Measurements from ENCODE around the gene FETUB. TPM values are rescaled to one million over a fixed set of nuclear protein-coding genes. Genes with fewer than 3 reads are reported as not detected.

Gene FETUB
- total RNA-seq, 1 donor from 2014 or later = not detected

- Histone ChIP-seq H3K27ac (ENCODE audit: low read depth, low read length) (no peak overlapping the region), H3K4me3 (ENCODE audit: low read length in 3 of 3) (no peak overlapping the region), H3K36me3 (ENCODE audit: control insufficient read depth in 3 of 3, insufficient read depth in 3 of 3, low read length in 3 of 3) (no peaks in the 10 kb centered on the region), H3K27me3 (ENCODE audit: control insufficient read depth in 3 of 3, insufficient read depth in 3 of 3, low read length in 3 of 3) (peaks cover 18 to 27% (median 26%) of the 10 kb centered on the region in 3 donors), H3K9ac (ENCODE audit: low read depth in 1 of 3, low read length in 3 of 3) (no peak overlapping the region), H3K9me3 (ENCODE audit: control insufficient read depth in 3 of 3, low read length in 3 of 3) (no peaks in the 10 kb centered on the region), H3K4me1 (ENCODE audit: control insufficient read depth in 3 of 3, insufficient read depth in 3 of 3, low read length in 3 of 3) (peaks cover 5 to 8% (median 7%) of the 10 kb centered on the region in 3 donors)
Observed at GRCh38 chr3:186613637-186614265, 26.4 kb upstream of the FETUB start.

- H3K9me3 ChIP-seq (ENCODE audit: control insufficient read depth in 3 of 3, low read length in 3 of 3) = no peaks in the 10 kb centered on the region
- no peaks in the 10 kb centered on the region for H3K36me3 ChIP-seq (ENCODE audit: control insufficient read depth in 3 of 3, insufficient read depth in 3 of 3, low read length in 3 of 3)
- no peak overlapping the region for H3K27ac ChIP-seq (ENCODE audit: low read depth, low read length)
- H3K4me3 ChIP-seq (ENCODE audit: low read length in 3 of 3) = no peak overlapping the region
- H3K4me1 ChIP-seq (ENCODE audit: control insufficient read depth in 3 of 3, insufficient read depth in 3 of 3, low read length in 3 of 3) = peaks cover 5 to 8% (median 7%) of the 10 kb centered on the region in 3 donors
- peaks cover 18 to 28% (median 26%) of the 10 kb centered on the region in 3 donors for H3K27me3 ChIP-seq (ENCODE audit: control insufficient read depth in 3 of 3, insufficient read depth in 3 of 3, low read length in 3 of 3)
- no peak overlapping the region for H3K9ac ChIP-seq (ENCODE audit: low read depth in 1 of 3, low read length in 3 of 3)
Observed at GRCh38 chr3:186614266-186614596, 26.0 kb upstream of the FETUB start.

GRCh38 chr3:186614597-186615483 lies 25.4 kb upstream of the FETUB start:
- Histone ChIP-seq H3K9me3 (ENCODE audit: control insufficient read depth in 3 of 3, low read length in 3 of 3) (no peaks in the 10 kb centered on the region), H3K36me3 (ENCODE audit: control insufficient read depth in 3 of 3, insufficient read depth in 3 of 3, low read length in 3 of 3) (no peaks in the 10 kb centered on the region), H3K27ac (ENCODE audit: low read depth, low read length) (no peak overlapping the region), H3K9ac (ENCODE audit: low read depth in 1 of 3, low read length in 3 of 3) (no peak overlapping the region), H3K4me1 (ENCODE audit: control insufficient read depth in 3 of 3, insufficient read depth in 3 of 3, low read length in 3 of 3) (peaks cover 5 to 8% (median 7%) of the 10 kb centered on the region in 3 donors), H3K4me3 (ENCODE audit: low read length in 3 of 3) (no peak overlapping the region), H3K27me3 (ENCODE audit: control insufficient read depth in 3 of 3, insufficient read depth in 3 of 3, low read length in 3 of 3) (peaks cover 18 to 29% (median 26%) of the 10 kb centered on the region in 3 donors)

- Histone ChIP-seq H3K9ac (ENCODE audit: low read depth in 1 of 3, low read length in 3 of 3) (no peak overlapping the region), H3K36me3 (ENCODE audit: control insufficient read depth in 3 of 3, insufficient read depth in 3 of 3, low read length in 3 of 3) (no peaks in the 10 kb centered on the region), H3K27me3 (ENCODE audit: control insufficient read depth in 3 of 3, insufficient read depth in 3 of 3, low read length in 3 of 3) (peaks cover 23 to 37% (median 33%) of the 10 kb centered on the region in 3 donors), H3K4me3 (ENCODE audit: low read length in 3 of 3) (no peak overlapping the region), H3K9me3 (ENCODE audit: control insufficient read depth in 3 of 3, low read length in 3 of 3) (no peaks in the 10 kb centered on the region), H3K27ac (ENCODE audit: low read depth, low read length) (no peak overlapping the region), H3K4me1 (ENCODE audit: control insufficient read depth in 3 of 3, insufficient read depth in 3 of 3, low read length in 3 of 3) (peaks cover 5 to 8% (median 7%) of the 10 kb centered on the region in 3 donors)
Observed at GRCh38 chr3:186616299-186616617, 23.9 kb upstream of the FETUB start.

- Histone ChIP-seq H3K9ac (ENCODE audit: low read depth in 1 of 3, low read length in 3 of 3) (peak overlapping the region in 1 of 3 donors; percentile 25), H3K4me3 (ENCODE audit: low read length in 3 of 3) (peak overlapping the region in 1 of 3 donors; percentile 31), H3K9me3 (ENCODE audit: control insufficient read depth in 3 of 3, low read length in 3 of 3) (no peaks in the 10 kb centered on the region), H3K27ac (ENCODE audit: low read depth, low read length) (no peak overlapping the region), H3K27me3 (ENCODE audit: control insufficient read depth in 3 of 3, insufficient read depth in 3 of 3, low read length in 3 of 3) (peaks cover 23 to 35% (median 30%) of the 10 kb centered on the region in 3 donors), H3K36me3 (ENCODE audit: control insufficient read depth in 3 of 3, insufficient read depth in 3 of 3, low read length in 3 of 3) (no peaks in the 10 kb centered on the region), H3K4me1 (ENCODE audit: control insufficient read depth in 3 of 3, insufficient read depth in 3 of 3, low read length in 3 of 3) (peaks cover 5 to 8% (median 7%) of the 10 kb centered on the region in 3 donors)
Observed at GRCh38 chr3:186617036-186617946, 22.9 kb upstream of the FETUB start.

- H3K27ac ChIP-seq (ENCODE audit: low read depth, low read length) = no peak overlapping the region
- no peak overlapping the region for H3K4me3 ChIP-seq (ENCODE audit: low read length in 3 of 3)
- H3K9me3 ChIP-seq (ENCODE audit: control insufficient read depth in 3 of 3, low read length in 3 of 3) = no peaks in the 10 kb centered on the region
- H3K4me1 ChIP-seq (ENCODE audit: control insufficient read depth in 3 of 3, insufficient read depth in 3 of 3, low read length in 3 of 3) = peaks cover 5 to 8% (median 7%) of the 10 kb centered on the region in 3 donors
- H3K9ac ChIP-seq (ENCODE audit: low read depth in 1 of 3, low read length in 3 of 3) = no peak overlapping the region
- peaks cover 23 to 34% (median 28%) of the 10 kb centered on the region in 3 donors for H3K27me3 ChIP-seq (ENCODE audit: control insufficient read depth in 3 of 3, insufficient read depth in 3 of 3, low read length in 3 of 3)
- H3K36me3 ChIP-seq (ENCODE audit: control insufficient read depth in 3 of 3, insufficient read depth in 3 of 3, low read length in 3 of 3) = no peaks in the 10 kb centered on the region
Observed at GRCh38 chr3:186618318-186618938, 21.8 kb upstream of the FETUB start.

- Histone ChIP-seq H3K4me1 (ENCODE audit: control insufficient read depth in 3 of 3, insufficient read depth in 3 of 3, low read length in 3 of 3) (peaks cover 5 to 8% (median 7%) of the 10 kb centered on the region in 3 donors), H3K36me3 (ENCODE audit: control insufficient read depth in 3 of 3, insufficient read depth in 3 of 3, low read length in 3 of 3) (no peaks in the 10 kb centered on the region), H3K27ac (ENCODE audit: low read depth, low read length) (no peak overlapping the region), H3K9ac (ENCODE audit: low read depth in 1 of 3, low read length in 3 of 3) (no peak overlapping the region), H3K27me3 (ENCODE audit: control insufficient read depth in 3 of 3, insufficient read depth in 3 of 3, low read length in 3 of 3) (peaks cover 18 to 34% (median 28%) of the 10 kb centered on the region in 3 donors), H3K4me3 (ENCODE audit: low read length in 3 of 3) (no peak overlapping the region), H3K9me3 (ENCODE audit: control insufficient read depth in 3 of 3, low read length in 3 of 3) (no peaks in the 10 kb centered on the region)
Observed at GRCh38 chr3:186619787-186620212, 20.4 kb upstream of the FETUB start.

- H3K27ac ChIP-seq (ENCODE audit: low read depth, low read length) = no peak overlapping the region
- peaks cover 18 to 32% (median 27%) of the 10 kb centered on the region in 3 donors for H3K27me3 ChIP-seq (ENCODE audit: control insufficient read depth in 3 of 3, insufficient read depth in 3 of 3, low read length in 3 of 3)
- H3K9me3 ChIP-seq (ENCODE audit: control insufficient read depth in 3 of 3, low read length in 3 of 3) = no peaks in the 10 kb centered on the region
- H3K9ac ChIP-seq (ENCODE audit: low read depth in 1 of 3, low read length in 3 of 3) = no peak overlapping the region
- no peak overlapping the region for H3K4me3 ChIP-seq (ENCODE audit: low read length in 3 of 3)
- peaks cover 5 to 8% (median 7%) of the 10 kb centered on the region in 3 donors for H3K4me1 ChIP-seq (ENCODE audit: control insufficient read depth in 3 of 3, insufficient read depth in 3 of 3, low read length in 3 of 3)
- no peaks in the 10 kb centered on the region for H3K36me3 ChIP-seq (ENCODE audit: control insufficient read depth in 3 of 3, insufficient read depth in 3 of 3, low read length in 3 of 3)
Observed at GRCh38 chr3:186620213-186621092, 19.7 kb upstream of the FETUB start.
